H4 (cell line): ENCODE results near the gene TLE5. TPM values are rescaled to one million over a fixed set of nuclear protein-coding genes. Genes with fewer than 3 reads are reported as not detected.

Experiments used
- total RNA-seq: library from RNA; depleted of rRNA; stranded (reverse); fragments of >200 nt; shearing (Covaris generic); gene quantifications from 2 replicates; pipeline ENCODE4 v1.2.3, GENCODE V29; 2014; rRNA removed

The TLE5 gene
- total RNA-seq, 1 experiment from 2014 or later: 136 TPM

Other genes starting within 250 kb of the TLE5 start
- 1.5 and 1.8 TPM in 2 replicates for gene ZNF554, start 242.6 kb downstream of the TLE5 start, total RNA-seq
- 3.0 and 4.8 TPM in 2 replicates for gene ZNF555, start 221.0 kb downstream of the TLE5 start, total RNA-seq
- gene ZNF556, start 195.2 kb downstream of the TLE5 start, total RNA-seq: not detected in 2 replicates
- 3.4 and 7.3 TPM in 2 replicates for gene ZNF57, start 161.6 kb downstream of the TLE5 start, total RNA-seq
- 3.7 and 4.0 TPM in 2 replicates for gene ZNF77, start 117.5 kb downstream of the TLE5 start, total RNA-seq
- gene TLE6, start 84.9 kb downstream of the TLE5 start, total RNA-seq: 1.5 and 2.7 TPM in 2 replicates
- gene TLE2, start 33.2 kb downstream of the TLE5 start, total RNA-seq: 3.0 and 3.5 TPM in 2 replicates
- gene GNA11, start 31.9 kb upstream of the TLE5 start, total RNA-seq: 16.5 and 20.5 TPM in 2 replicates
- gene GNA15, start 73.5 kb upstream of the TLE5 start, total RNA-seq: not detected in 2 replicates
- gene S1PR4, start 116.3 kb upstream of the TLE5 start, total RNA-seq: not detected in 2 replicates
- 33.7 and 35.0 TPM in 2 replicates for gene NCLN, start 123.4 kb upstream of the TLE5 start, total RNA-seq
- gene CELF5, start 162.2 kb upstream of the TLE5 start, total RNA-seq: 0.29 and 0.60 TPM in 2 replicates